Peyer's patch (tissue), 4 donors: ENCODE measurements around the gene ZNF17.

Experiments
- POLR2A ChIP-seq, 2 donors: fragments of 450-650 bp; IDR thresholded peaks; one replicate each; pipeline ENCODE4 v1.5.1; 2017; ENCODE audit warnings: antibody characterized with exemption in 2 of 2, mild to moderate bottlenecking in 2 of 2, moderate library complexity in 2 of 2
- TF ChIP-seq, protein P1 (sequence below), 6 experiments: fragments of 450-650 bp in 4 of 6; fragments of 200-600 bp in 2 of 6; sonication (generic) in 1 of 6; IDR thresholded peaks; one replicate each; pipeline ENCODE4 v1.5.1; 2017 to 2019; ENCODE audit warnings: antibody characterized with exemption in 6 of 6, mild to moderate bottlenecking in 3 of 6, moderate library complexity in 1 of 6

- TF ChIP-seq, protein P1, sequence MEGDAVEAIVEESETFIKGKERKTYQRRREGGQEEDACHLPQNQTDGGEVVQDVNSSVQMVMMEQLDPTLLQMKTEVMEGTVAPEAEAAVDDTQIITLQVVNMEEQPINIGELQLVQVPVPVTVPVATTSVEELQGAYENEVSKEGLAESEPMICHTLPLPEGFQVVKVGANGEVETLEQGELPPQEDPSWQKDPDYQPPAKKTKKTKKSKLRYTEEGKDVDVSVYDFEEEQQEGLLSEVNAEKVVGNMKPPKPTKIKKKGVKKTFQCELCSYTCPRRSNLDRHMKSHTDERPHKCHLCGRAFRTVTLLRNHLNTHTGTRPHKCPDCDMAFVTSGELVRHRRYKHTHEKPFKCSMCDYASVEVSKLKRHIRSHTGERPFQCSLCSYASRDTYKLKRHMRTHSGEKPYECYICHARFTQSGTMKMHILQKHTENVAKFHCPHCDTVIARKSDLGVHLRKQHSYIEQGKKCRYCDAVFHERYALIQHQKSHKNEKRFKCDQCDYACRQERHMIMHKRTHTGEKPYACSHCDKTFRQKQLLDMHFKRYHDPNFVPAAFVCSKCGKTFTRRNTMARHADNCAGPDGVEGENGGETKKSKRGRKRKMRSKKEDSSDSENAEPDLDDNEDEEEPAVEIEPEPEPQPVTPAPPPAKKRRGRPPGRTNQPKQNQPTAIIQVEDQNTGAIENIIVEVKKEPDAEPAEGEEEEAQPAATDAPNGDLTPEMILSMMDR (IDR thresholded peaks at IDR 0.05), result no peak
- no peak for TF ChIP-seq POLR2A (IDR thresholded peaks at IDR 0.05)
Observed at GRCh38 chr19:57377498-57378146, 33.3 kb upstream of the ZNF17 start.
